K562 (cell line): ENCODE data around the gene DPM1. TPM values are rescaled to one million over a fixed set of nuclear protein-coding genes. Genes with fewer than 3 reads are reported as not detected.

Source experiments
- ATAC-seq: fragments of 200-7000 bp; cut with Tn5 transposase; 3 replicates; pipeline ENCODE4 v1.9.1; 2020; ENCODE audit warnings: moderate library complexity
- BruUV-seq: library from RNA; stranded (reverse); fragments of 400-500 nt; replicated peaks from 2 replicates; lab custom pipeline; 2021; lab: Mats Ljungman, UMichigan
- CTCF ChIA-PET: fragments of 300-600 bp; formaldehyde crosslinking; extraction: SDS; loops from one replicate; lab custom pipeline; 2021; ENCODE audit warnings: low intra/inter-chr PET ratio; lab: Yijun Ruan, JAX
- POLR2A ChIA-PET: fragments of 300-600, 350-650 bp; sonication (Branson Sonifier 250); formaldehyde crosslinking; extraction: SDS; loops from one replicate; lab custom pipeline; 2021; ENCODE audit warnings: antibody characterized with exemption, inconsistent platforms; lab: Yijun Ruan, JAX
- DNase-seq, 4 experiments: peaks; one replicate each; pipeline versions ENCODE4 v3.0.0 to v3.0.0-alpha.2; 2011 to 2018; ENCODE audit warnings: low spot score in 3 of 4, mixed read lengths in 3 of 4; ENCODE audit errors: extremely low read depth in 1 of 4
- FAIRE-seq: peaks from 2 replicates; lab custom pipeline; 2011; peaks lifted over from hg19 to GRCh38; lab: Jason Lieb, UNC
- H2AFZ ChIP-seq: 2 replicates; pipeline ENCODE4 v1.6.0; 2011; ENCODE audit warnings: low read depth, low read length, control low read depth, inconsistent platforms
- H3K27ac ChIP-seq: fragments of 200-600 bp; 3 replicates; pipeline ENCODE4 v1.8.0; 2011; ENCODE audit warnings: low read depth, mild to moderate bottlenecking, control low read depth, inconsistent platforms, low read length, moderate library complexity, mixed read lengths; ENCODE audit errors: extremely low read depth
- H3K27me3 ChIP-seq, 2 experiments: fragments of 300-600 bp in 1 of 2; 2 replicates in 1 of 2; 3 replicates in 1 of 2; pipeline versions ENCODE4 v1.6.0 to v1.8.0; 2011; ENCODE audit warnings: inconsistent platforms in 2 of 2, low read length in 2 of 2, mild to moderate bottlenecking in 1 of 2, mixed read lengths in 1 of 2, moderate library complexity in 1 of 2; ENCODE audit not compliant: control insufficient read depth in 2 of 2, insufficient read depth in 2 of 2
- H3K36me3 ChIP-seq: fragments of 300-600 bp; 3 replicates; pipeline ENCODE4 v1.8.0; 2011; ENCODE audit warnings: mild to moderate bottlenecking, low read length, inconsistent platforms; ENCODE audit not compliant: control insufficient read depth, insufficient read depth
- H3K4me1 ChIP-seq, 2 experiments: fragments of 200-600 bp in 1 of 2; replicated peaks in 1 of 2; 2 replicates in 1 of 2; 3 replicates in 1 of 2; pipeline versions ENCODE4 v1.5.1 to v1.8.0; 2011; ENCODE audit warnings: inconsistent platforms in 2 of 2, low read length in 2 of 2, mild to moderate bottlenecking in 1 of 2, mixed read lengths in 1 of 2, moderate library complexity in 1 of 2; ENCODE audit not compliant: control insufficient read depth in 2 of 2, insufficient read depth in 2 of 2
- H3K4me2 ChIP-seq: 2 replicates; pipeline ENCODE4 v1.6.1; 2011; ENCODE audit warnings: low read length, control low read depth, inconsistent platforms, mixed read lengths; ENCODE audit not compliant: insufficient read depth
- H3K4me3 ChIP-seq: fragments of 200-600 bp; sonication (generic), shearing (Covaris generic); 2 replicates; pipeline ENCODE4 v1.5.1; 2016; ENCODE audit warnings: control low read depth, inconsistent platforms
- H3K79me2 ChIP-seq: fragments of 200-600 bp; 3 replicates; pipeline ENCODE4 v1.8.0; 2011; ENCODE audit warnings: low read length, inconsistent platforms; ENCODE audit not compliant: control insufficient read depth, insufficient read depth
- H3K9ac ChIP-seq, 2 experiments: 2 replicates each; pipeline versions ENCODE4 v1.6.0 to v1.6.1; 2011; ENCODE audit warnings: low read depth in 2 of 2, low read length in 2 of 2, control low read depth in 1 of 2, inconsistent platforms in 1 of 2, mild to moderate bottlenecking in 1 of 2, mixed read lengths in 1 of 2; ENCODE audit not compliant: insufficient read depth in 1 of 2
- H3K9me1 ChIP-seq: one replicate; pipeline ENCODE4 v1.6.0; 2011; ENCODE audit warnings: inconsistent platforms, mild to moderate bottlenecking, low read length, moderate library complexity; ENCODE audit not compliant: control insufficient read depth, insufficient read depth
- H3K9me3 ChIP-seq: replicated peaks from 2 replicates; pipeline ENCODE4 v1.5.1; 2011; ENCODE audit warnings: low read depth, low read length, inconsistent platforms; ENCODE audit not compliant: control insufficient read depth, insufficient read depth
- H4K20me1 ChIP-seq: replicated peaks from 2 replicates; pipeline ENCODE4 v1.6.1; 2011; ENCODE audit warnings: low read length, inconsistent platforms, mixed read lengths; ENCODE audit not compliant: control insufficient read depth, insufficient read depth
- CAMTA2 ChIP-seq: fragments of 250-450 bp; sonication (Bioruptor Pico); conservative IDR thresholded peaks from 2 replicates; pipeline ENCODE4 v1.5.1; 2022
- DNMT1 ChIP-seq: fragments of 450-650 bp; IDR thresholded peaks from 2 replicates; pipeline ENCODE4 v1.6.1; 2016; ENCODE audit warnings: antibody characterized with exemption, mild to moderate bottlenecking
- HNRNPK ChIP-seq: fragments of 200-400 bp; formaldehyde crosslinking; IDR thresholded peaks from one replicate; pipeline ENCODE4 v1.6.1; 2018; ENCODE audit warnings: mild to moderate bottlenecking, low read depth, low read length; ENCODE audit not compliant: poor library complexity, severe bottlenecking
- MED1 ChIP-seq: sonication (generic); formaldehyde crosslinking; IDR thresholded peaks from 2 replicates; pipeline ENCODE4 v1.8.1; 2023; ENCODE audit warnings: missing genetic modification reagents, borderline replicate concordance
- PHB ChIP-seq: fragments of 250-450 bp; sonication (Bioruptor Pico); IDR thresholded peaks from 2 replicates; pipeline ENCODE4 v1.5.0; 2021
- RBM39 ChIP-seq: fragments of 200-400 bp; formaldehyde crosslinking; optimal IDR thresholded peaks from 2 replicates; pipeline ENCODE3; 2018; ENCODE audit warnings: low read depth, low read length
- ZNF121 ChIP-seq: sonication (generic); formaldehyde crosslinking; conservative IDR thresholded peaks from 2 replicates; pipeline ENCODE4 v1.8.0; 2022; ENCODE audit warnings: missing genetic modification reagents
- WGBS: fragments of 100-300 bp; shearing (Covaris generic); methylation state at CpG from one replicate; pipeline ENCODE4 v1.1.6; 2016; ENCODE audit warnings: low coverage, mixed read lengths; ENCODE audit not compliant: insufficient coverage; ENCODE audit errors: missing lambda C conversion rate; 5-methylcytosine and 5-hydroxymethylcytosine counted together
- in situ Hi-C: fragments of 300-500 bp; cut with MboI; formaldehyde crosslinking; loops from 4 replicates; pipeline ENCODE4 v1.15.0; 2018; ENCODE audit warnings: inconsistent platforms, mixed read lengths
- intact Hi-C: fragments of 100-400 bp; cut with micrococcal nuclease; formaldehyde crosslinking; loops from 2 replicates; pipeline ENCODE4 v1.14.2; 2022
- polyA plus RNA-seq, 8 experiments: library from polyadenylated mRNA; depleted of rRNA in 4 of 8; stranded (reverse) in 5 of 8; unstranded in 3 of 8; fragments of >200 nt; fragmentation: Nextera tagmentation in 2 of 8; fragmentation: Illumina TruSeq in 1 of 8; extraction: Ambion mirVana in 2 of 8; extraction: Trizol in 1 of 8; gene quantifications; 2 replicates each; pipeline versions ENCODE4 v1.2.1 to v1.2.3, GENCODE V29; 2011 to 2014; ENCODE audit warnings: inconsistent platforms in 1 of 8, missing spikeins in 1 of 8
- total RNA-seq, 7 experiments: library from RNA; depleted of rRNA in 6 of 7; stranded (reverse); fragments of >200 nt in 6 of 7; fragmentation: Illumina TruSeq in 2 of 7; extraction: Trizol in 2 of 7; gene quantifications; 2 replicates each; pipeline versions ENCODE4 v1.2.1 to v1.2.3, GENCODE V29; 2011 to 2021; ENCODE audit warnings: low replicate concordance in 1 of 7
- TF ChIP-seq, protein P1 (sequence below): IDR thresholded peaks from 2 replicates; pipeline ENCODE4 v1.6.1; 2016; ENCODE audit warnings: missing genetic modification characterization, missing compliant biosample characterization
- TF ChIP-seq, protein P2 (sequence below), 2 experiments: fragments of 450-650 bp; IDR thresholded peaks; 2 replicates each; pipeline ENCODE4 v1.6.1; 2016
- TF ChIP-seq, protein P3 (sequence below): sonication (generic); formaldehyde crosslinking; IDR thresholded peaks from 2 replicates; pipeline ENCODE4 v1.8.0; 2023; ENCODE audit warnings: mild to moderate bottlenecking, missing genetic modification reagents

The DPM1 gene
- total and polyA plus RNA-seq, 9 of the 15 experiments (the other 6 are each of a cell fraction or from before 2014, with no cell fraction given): 75.2 to 190 (median 153) TPM

DNA sequence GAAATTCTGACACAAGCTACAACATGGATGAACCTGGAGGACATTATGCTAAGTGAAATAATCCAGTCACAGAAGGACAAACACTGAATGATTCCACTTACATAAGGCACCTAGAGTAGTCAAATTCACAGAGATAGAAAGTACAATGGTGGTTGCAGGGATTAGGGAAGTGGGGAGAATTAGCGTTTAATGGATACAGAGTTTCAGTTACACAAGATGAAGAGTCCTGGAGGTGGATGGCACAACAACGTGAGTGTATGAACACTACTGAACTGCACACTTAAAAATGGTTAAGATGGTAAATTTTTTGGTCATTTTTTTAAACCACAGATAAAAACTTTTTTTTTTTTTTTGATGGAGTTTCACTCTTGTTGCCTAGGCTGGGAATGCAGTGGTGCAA is 25.0 kb upstream of the DPM1 start:
- in situ Hi-C loops: loop anchor here (25.0 kb wide), 1 partner anchor 1104 kb away; no protein-coding TSS in a partner anchor
- BruUV-seq: no TSS peak
- H2AFZ ChIP-seq: no peak overlapping the region
- no peaks in the 10 kb centered on the region for H3K79me2 ChIP-seq
- H3K9me1 ChIP-seq: no peaks in the 10 kb centered on the region
- no peak overlapping the region for H3K4me3 ChIP-seq
- no peak overlapping the region for H3K4me2 ChIP-seq
- TF ChIP-seq DNMT1: no peak
- TF ChIP-seq PHB (CRISPR knock-in tag): no peak
- TF ChIP-seq ZNF121 (CRISPR knock-in tag): no peak
- TF ChIP-seq MED1 (CRISPR knock-in tag): no peak
- TF ChIP-seq HNRNPK: no peak
- TF ChIP-seq, protein P1, sequence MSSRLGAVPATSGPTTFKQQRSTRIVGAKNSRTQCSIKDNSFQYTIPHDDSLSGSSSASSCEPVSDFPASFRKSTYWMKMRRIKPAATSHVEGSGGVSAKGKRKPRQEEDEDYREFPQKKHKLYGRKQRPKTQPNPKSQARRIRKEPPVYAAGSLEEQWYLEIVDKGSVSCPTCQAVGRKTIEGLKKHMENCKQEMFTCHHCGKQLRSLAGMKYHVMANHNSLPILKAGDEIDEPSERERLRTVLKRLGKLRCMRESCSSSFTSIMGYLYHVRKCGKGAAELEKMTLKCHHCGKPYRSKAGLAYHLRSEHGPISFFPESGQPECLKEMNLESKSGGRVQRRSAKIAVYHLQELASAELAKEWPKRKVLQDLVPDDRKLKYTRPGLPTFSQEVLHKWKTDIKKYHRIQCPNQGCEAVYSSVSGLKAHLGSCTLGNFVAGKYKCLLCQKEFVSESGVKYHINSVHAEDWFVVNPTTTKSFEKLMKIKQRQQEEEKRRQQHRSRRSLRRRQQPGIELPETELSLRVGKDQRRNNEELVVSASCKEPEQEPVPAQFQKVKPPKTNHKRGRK: no peak
- TF ChIP-seq, protein P2, sequence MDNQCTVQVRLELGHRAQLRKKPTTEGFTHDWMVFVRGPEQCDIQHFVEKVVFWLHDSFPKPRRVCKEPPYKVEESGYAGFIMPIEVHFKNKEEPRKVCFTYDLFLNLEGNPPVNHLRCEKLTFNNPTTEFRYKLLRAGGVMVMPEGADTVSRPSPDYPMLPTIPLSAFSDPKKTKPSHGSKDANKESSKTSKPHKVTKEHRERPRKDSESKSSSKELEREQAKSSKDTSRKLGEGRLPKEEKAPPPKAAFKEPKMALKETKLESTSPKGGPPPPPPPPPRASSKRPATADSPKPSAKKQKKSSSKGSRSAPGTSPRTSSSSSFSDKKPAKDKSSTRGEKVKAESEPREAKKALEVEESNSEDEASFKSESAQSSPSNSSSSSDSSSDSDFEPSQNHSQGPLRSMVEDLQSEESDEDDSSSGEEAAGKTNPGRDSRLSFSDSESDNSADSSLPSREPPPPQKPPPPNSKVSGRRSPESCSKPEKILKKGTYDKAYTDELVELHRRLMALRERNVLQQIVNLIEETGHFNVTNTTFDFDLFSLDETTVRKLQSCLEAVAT (IDR thresholded peaks at IDR 0.05): no peak
- TF ChIP-seq, protein P3, sequence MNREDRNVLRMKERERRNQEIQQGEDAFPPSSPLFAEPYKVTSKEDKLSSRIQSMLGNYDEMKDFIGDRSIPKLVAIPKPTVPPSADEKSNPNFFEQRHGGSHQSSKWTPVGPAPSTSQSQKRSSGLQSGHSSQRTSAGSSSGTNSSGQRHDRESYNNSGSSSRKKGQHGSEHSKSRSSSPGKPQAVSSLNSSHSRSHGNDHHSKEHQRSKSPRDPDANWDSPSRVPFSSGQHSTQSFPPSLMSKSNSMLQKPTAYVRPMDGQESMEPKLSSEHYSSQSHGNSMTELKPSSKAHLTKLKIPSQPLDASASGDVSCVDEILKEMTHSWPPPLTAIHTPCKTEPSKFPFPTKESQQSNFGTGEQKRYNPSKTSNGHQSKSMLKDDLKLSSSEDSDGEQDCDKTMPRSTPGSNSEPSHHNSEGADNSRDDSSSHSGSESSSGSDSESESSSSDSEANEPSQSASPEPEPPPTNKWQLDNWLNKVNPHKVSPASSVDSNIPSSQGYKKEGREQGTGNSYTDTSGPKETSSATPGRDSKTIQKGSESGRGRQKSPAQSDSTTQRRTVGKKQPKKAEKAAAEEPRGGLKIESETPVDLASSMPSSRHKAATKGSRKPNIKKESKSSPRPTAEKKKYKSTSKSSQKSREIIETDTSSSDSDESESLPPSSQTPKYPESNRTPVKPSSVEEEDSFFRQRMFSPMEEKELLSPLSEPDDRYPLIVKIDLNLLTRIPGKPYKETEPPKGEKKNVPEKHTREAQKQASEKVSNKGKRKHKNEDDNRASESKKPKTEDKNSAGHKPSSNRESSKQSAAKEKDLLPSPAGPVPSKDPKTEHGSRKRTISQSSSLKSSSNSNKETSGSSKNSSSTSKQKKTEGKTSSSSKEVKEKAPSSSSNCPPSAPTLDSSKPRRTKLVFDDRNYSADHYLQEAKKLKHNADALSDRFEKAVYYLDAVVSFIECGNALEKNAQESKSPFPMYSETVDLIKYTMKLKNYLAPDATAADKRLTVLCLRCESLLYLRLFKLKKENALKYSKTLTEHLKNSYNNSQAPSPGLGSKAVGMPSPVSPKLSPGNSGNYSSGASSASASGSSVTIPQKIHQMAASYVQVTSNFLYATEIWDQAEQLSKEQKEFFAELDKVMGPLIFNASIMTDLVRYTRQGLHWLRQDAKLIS (CRISPR knock-in tag): no peak
- no peak for TF ChIP-seq CAMTA2
- no peak for TF ChIP-seq RBM39
- TF ChIP-seq, all 486 proteins: peak for 0
- Histone ChIP-seq H3K36me3 (no peaks in the 10 kb centered on the region), H3K9me3 (no peaks in the 10 kb centered on the region), H3K27ac (no peak overlapping the region), H3K9ac (no peak overlapping the region), H3K27me3 (peaks cover 8 to 30% of the 10 kb centered on the region in 2 experiments; a peak in 4 of 5 replicates), H4K20me1 (no peaks in the 10 kb centered on the region; the same call in 1 of the 2 replicates), H3K4me1 (peaks cover 0 to 9% of the 10 kb centered on the region in 2 experiments; a peak in 3 of 5 replicates)
- intact Hi-C loops: loop anchor here (5.0 to 10.0 kb wide), 2 partner anchors 191 to 641 kb away; no protein-coding TSS in a partner anchor
- DNase-seq (no peak), FAIRE-seq (no peak), ATAC-seq (no peak)
- POLR2A ChIA-PET: interaction anchor here (0.6 kb wide), 1 partner anchor 23 kb away, joined by 3 read pairs; no protein-coding TSS in a partner anchor
- CTCF ChIA-PET: no interaction called here
- WGBS: 0% methylated on average over 2 of the region's 2 CpGs
